IMR-90 (cell line): Measurements from ENCODE around the gene NUP93. TPM values are rescaled to one million over a fixed set of nuclear protein-coding genes. Genes with fewer than 3 reads are reported as not detected.

Source experiments
- ATAC-seq: fragments of 200-7000 bp; cut with Tn5 transposase; 2 replicates; pipeline ENCODE4 v1.9.1; 2020; ENCODE audit warnings: low read depth, mild to moderate bottlenecking, moderate library complexity
- BruUV-seq: library from RNA; stranded (reverse); fragments of 400-500 nt; replicated peaks from 2 replicates; lab custom pipeline; 2021; lab: Mats Ljungman, UMichigan
- CTCF ChIA-PET: fragments of 300-600 bp; formaldehyde crosslinking; extraction: SDS; loops from one replicate; lab custom pipeline; 2021; ENCODE audit warnings: antibody characterized with exemption; lab: Yijun Ruan, JAX
- POLR2A ChIA-PET: fragments of 300-600 bp; sonication (Branson Sonifier 250); formaldehyde crosslinking; loops from one replicate; lab custom pipeline; 2022; ENCODE audit warnings: antibody characterized with exemption; ENCODE audit not compliant: unreplicated experiment; lab: Charles Lee
- DNase-seq: peaks from one replicate; pipeline ENCODE4 v3.0.0; 2013
- H2AFZ ChIP-seq: replicated peaks from 2 replicates; pipeline ENCODE3; 2013; ENCODE audit warnings: low read length, mild to moderate bottlenecking; ENCODE audit not compliant: poor library complexity
- H2AK5ac ChIP-seq: 2 replicates; pipeline ENCODE4 v1.6.1; 2013; ENCODE audit warnings: low read depth, low read length, inconsistent platforms
- H2AK9ac ChIP-seq: replicated peaks from 2 replicates; pipeline ENCODE3; 2013; ENCODE audit warnings: mild to moderate bottlenecking, low read depth, low read length, moderate library complexity; ENCODE audit not compliant: poor library complexity
- H2BK120ac ChIP-seq: 2 replicates; pipeline ENCODE4 v1.6.1; 2013; ENCODE audit warnings: low read depth, low read length, inconsistent platforms
- H2BK15ac ChIP-seq: 3 replicates; pipeline ENCODE4 v1.6.1; 2013; ENCODE audit warnings: low read depth, low read length, inconsistent platforms
- H2BK20ac ChIP-seq: 2 replicates; pipeline ENCODE4 v1.6.1; 2013; ENCODE audit warnings: low read depth, mild to moderate bottlenecking, inconsistent platforms, low read length, moderate library complexity
- H2BK5ac ChIP-seq: 2 replicates; pipeline ENCODE4 v1.6.1; 2013; ENCODE audit warnings: mild to moderate bottlenecking, low read depth, low read length, inconsistent platforms; ENCODE audit not compliant: poor library complexity, severe bottlenecking
- H3K14ac ChIP-seq: replicated peaks from 2 replicates; pipeline ENCODE4 v1.6.1; 2013; ENCODE audit warnings: low read depth, low read length, inconsistent platforms
- H3K18ac ChIP-seq: 2 replicates; pipeline ENCODE4 v1.6.1; 2013; ENCODE audit warnings: low read depth, low read length, control low read depth
- H3K23ac ChIP-seq: 2 replicates; pipeline ENCODE4 v1.6.1; 2013; ENCODE audit warnings: low read depth, low read length, inconsistent platforms
- H3K27ac ChIP-seq: 2 replicates; pipeline ENCODE4 v1.5.1; 2013; ENCODE audit warnings: mild to moderate bottlenecking, control low read depth, low read length; ENCODE audit not compliant: insufficient read depth
- H3K27me3 ChIP-seq: 2 replicates; pipeline ENCODE4 v1.6.1; 2013; ENCODE audit warnings: low read length; ENCODE audit not compliant: control insufficient read depth, insufficient read depth
- H3K36me3 ChIP-seq: 2 replicates; pipeline ENCODE4 v1.6.1; 2013; ENCODE audit warnings: low read length, mixed read lengths; ENCODE audit not compliant: control insufficient read depth, insufficient read depth
- H3K4ac ChIP-seq: 2 replicates; pipeline ENCODE4 v1.6.1; 2013; ENCODE audit warnings: low read depth, low read length, inconsistent platforms
- H3K4me1 ChIP-seq: 2 replicates; pipeline ENCODE4 v1.6.1; 2013; ENCODE audit warnings: low read length, mixed read lengths; ENCODE audit not compliant: control insufficient read depth, insufficient read depth
- H3K4me2 ChIP-seq: 2 replicates; pipeline ENCODE4 v1.6.1; 2013; ENCODE audit warnings: low read depth, mild to moderate bottlenecking, control low read depth, low read length, moderate library complexity
- H3K4me3 ChIP-seq: 2 replicates; pipeline ENCODE4 v1.5.1; 2013; ENCODE audit warnings: low read depth, mild to moderate bottlenecking, control low read depth, low read length, moderate library complexity; ENCODE audit not compliant: insufficient read depth
- H3K56ac ChIP-seq: 2 replicates; pipeline ENCODE4 v1.6.1; 2013; ENCODE audit warnings: low read length, inconsistent platforms; ENCODE audit not compliant: insufficient read depth; ENCODE audit errors: extremely low read depth
- H3K79me1 ChIP-seq, 2 experiments: 2 replicates each; pipeline ENCODE4 v1.6.1; 2013; ENCODE audit warnings: low read length in 2 of 2, inconsistent platforms in 1 of 2, low read depth in 1 of 2
- H3K9ac ChIP-seq: 2 replicates; pipeline ENCODE4 v1.6.1; 2013; ENCODE audit warnings: low read depth, low read length, control low read depth
- H3K9me1 ChIP-seq: 2 replicates; pipeline ENCODE4 v1.6.1; 2013; ENCODE audit warnings: low read length, inconsistent platforms; ENCODE audit not compliant: insufficient read depth
- H3K9me3 ChIP-seq: 2 replicates; pipeline ENCODE4 v1.6.1; 2013; ENCODE audit warnings: low read length; ENCODE audit not compliant: control insufficient read depth, insufficient read depth
- H4K20me1 ChIP-seq: 2 replicates; pipeline ENCODE4 v1.6.1; 2013; ENCODE audit warnings: low read length, inconsistent platforms; ENCODE audit not compliant: insufficient read depth
- H4K5ac ChIP-seq: 2 replicates; pipeline ENCODE4 v1.6.1; 2013; ENCODE audit warnings: mild to moderate bottlenecking, low read depth, low read length, control low read depth
- H4K8ac ChIP-seq, 2 experiments: 2 replicates each; pipeline ENCODE4 v1.6.1; 2013; ENCODE audit warnings: low read depth in 2 of 2, low read length in 2 of 2, control low read depth in 1 of 2, inconsistent platforms in 1 of 2
- H4K91ac ChIP-seq: 2 replicates; pipeline ENCODE4 v1.6.1; 2013; ENCODE audit warnings: low read depth, low read length, inconsistent platforms; ENCODE audit not compliant: insufficient read depth
- ELK1 ChIP-seq: fragments of 150-350 bp; IDR thresholded peaks from 2 replicates; pipeline ENCODE4 v1.6.1; 2016; ENCODE audit warnings: low read depth, mild to moderate bottlenecking, low read length, moderate library complexity, borderline replicate concordance
- FOS ChIP-seq: fragments of 150-350 bp; IDR thresholded peaks from 2 replicates; pipeline ENCODE4 v1.6.1; 2016; ENCODE audit warnings: low read depth, low read length
- MAFK ChIP-seq: IDR thresholded peaks from 2 replicates; pipeline ENCODE4 v1.6.1; 2012; ENCODE audit warnings: low read depth, low read length, improper control_type of control experiment
- MAZ ChIP-seq: IDR thresholded peaks from 2 replicates; pipeline ENCODE4 v1.6.1; 2012; ENCODE audit warnings: low read depth, mild to moderate bottlenecking, low read length, improper control_type of control experiment, moderate library complexity, borderline replicate concordance
- NFE2L2 ChIP-seq: fragments of 150-350 bp; IDR thresholded peaks from 2 replicates; pipeline ENCODE4 v1.6.1; 2016; ENCODE audit warnings: low read depth, mild to moderate bottlenecking, low read length
- RCOR1 ChIP-seq: IDR thresholded peaks from 2 replicates; pipeline ENCODE4 v1.6.1; 2012; ENCODE audit warnings: mild to moderate bottlenecking, low read length, improper control_type of control experiment; ENCODE audit not compliant: insufficient replicate concordance
- RFX5 ChIP-seq: IDR thresholded peaks from 2 replicates; pipeline ENCODE4 v1.8.0; 2012; ENCODE audit warnings: low read depth, mild to moderate bottlenecking, low read length, moderate library complexity
- USF2 ChIP-seq: fragments of 150-350 bp; IDR thresholded peaks from 2 replicates; pipeline ENCODE4 v1.6.1; 2017; ENCODE audit warnings: mild to moderate bottlenecking, antibody characterized with exemption, low read length, low read depth
- WGBS, 2 experiments: methylation state at CpG; one replicate each; pipeline versions ENCODE4 v1.1.5 to v1.1.7; 2013; ENCODE audit warnings: missing lambda C conversion rate in 2 of 2; ENCODE audit not compliant: insufficient read length in 1 of 2; ENCODE audit errors: extremely low coverage in 2 of 2; 5-methylcytosine and 5-hydroxymethylcytosine counted together
- dilution Hi-C: fragments of 300-500 bp; cut with HindIII; formaldehyde crosslinking; loops from one replicate; pipeline ENCODE4 v1.14.3; 2018; ENCODE audit warnings: low sequenced_read_pairs; ENCODE audit not compliant: unreplicated experiment
- in situ Hi-C: fragments of 300-500 bp; cut with MboI; formaldehyde crosslinking; loops from 3 replicates; pipeline ENCODE4 v1.14.3; 2019; ENCODE audit warnings: low sequenced_read_pairs, inconsistent platforms, mixed read lengths
- intact Hi-C: fragments of 100-400 bp; cut with micrococcal nuclease; formaldehyde crosslinking; loops from 2 replicates; pipeline ENCODE4 v1.10.0; 2022
- polyA plus RNA-seq, 3 experiments: library from polyadenylated mRNA; depleted of rRNA; stranded (reverse); fragments of >200 nt; gene quantifications; 2 replicates each; pipeline ENCODE4 v1.2.3, GENCODE V29; 2012; ENCODE audit warnings: low replicate concordance in 1 of 3
- total RNA-seq: library from RNA; depleted of rRNA; stranded (reverse); fragments of >200 nt; gene quantifications from 2 replicates; pipeline ENCODE4 v1.2.3, GENCODE V29; 2012

The NUP93 gene
- total and polyA plus RNA-seq, 2 of the 4 experiments (the other 2 are of a cell fraction), result 54.6 to 72.6 TPM

- Histone ChIP-seq H2AFZ (no peak overlapping the region), H3K9me1 (no peaks in the 10 kb centered on the region), H3K36me3 (no peaks in the 10 kb centered on the region), H3K4ac (no peak overlapping the region), H3K4me3 (no peak overlapping the region), H3K4me2 (no peak overlapping the region), H2AK5ac (no peak overlapping the region), H3K9ac (no peak overlapping the region), H3K18ac (no peak overlapping the region), H3K56ac (no peak overlapping the region), H4K5ac (no peak overlapping the region), H4K20me1 (no peaks in the 10 kb centered on the region), H3K9me3 (no peaks in the 10 kb centered on the region), H3K27ac (no peak overlapping the region), H2BK120ac (no peak overlapping the region), H3K4me1 (no peaks in the 10 kb centered on the region), H2BK20ac (no peak overlapping the region), H3K27me3 (peaks cover 16% of the 10 kb centered on the region), H4K91ac (no peak overlapping the region), H2BK15ac (no peak overlapping the region), H2BK5ac (no peak overlapping the region), H4K8ac (no peak overlapping the region), H3K79me1 (no peaks in the 10 kb centered on the region), H3K23ac (no peak overlapping the region), H2AK9ac (no peak overlapping the region), H3K14ac (no peak overlapping the region)
- ATAC-seq, result no peak
- TF ChIP-seq MAFK, result no peak
- TF ChIP-seq RFX5, result no peak
- no peak for TF ChIP-seq ELK1
- no peak for TF ChIP-seq FOS
- no peak for TF ChIP-seq MAZ
- no peak for TF ChIP-seq NFE2L2
- TF ChIP-seq USF2, result no peak
- TF ChIP-seq RCOR1, result no peak
- no peak for DNase-seq
- ChIA-PET POLR2A (no interaction called here), CTCF (no interaction called here)
- in situ Hi-C loops (loop anchor here (25.0 kb wide), 1 partner anchor 776 kb away; no protein-coding TSS in a partner anchor), dilution Hi-C loops (no loop called here), intact Hi-C loops (no loop called here)
- no CpG with 5 or more reads among the region's 2 CpGs for WGBS, 2 experiments
- BruUV-seq, result no TSS peak
These were observed 16.1 kb upstream of the NUP93 start for GRCh38 chr16:56713794-56714193.
